PC-9 (cell line): Measurements from ENCODE around the gene LAMB1. TPM values are rescaled to one million over a fixed set of nuclear protein-coding genes. Genes with fewer than 3 reads are reported as not detected.

Experiments used
- BruUV-seq: library from RNA; stranded (reverse); fragments of 400-500 nt; replicated peaks from 2 replicates; lab custom pipeline; 2021; lab: Mats Ljungman, UMichigan
- CTCF ChIA-PET: fragments of 300-600 bp; sonication (Branson Sonifier 250); formaldehyde crosslinking; loops from one replicate; lab custom pipeline; 2022; ENCODE audit warnings: antibody characterized with exemption; lab: Charles Lee
- POLR2A ChIA-PET: fragments of 300-600 bp; sonication (Branson Sonifier 250); formaldehyde crosslinking; loops from one replicate; lab custom pipeline; 2022; ENCODE audit warnings: antibody characterized with exemption; ENCODE audit not compliant: unreplicated experiment; lab: Charles Lee
- DNase-seq, 2 experiments: peaks; one replicate each; pipeline versions ENCODE4 v3.0.0 to v3.0.0-alpha.2; 2015 to 2022; ENCODE audit warnings: mixed read lengths in 1 of 2
- H2AFZ ChIP-seq: fragments of 200-600 bp; sonication (generic); 2 replicates; pipeline ENCODE4 v1.8.1; 2017; ENCODE audit warnings: antibody characterized with exemption
- H3F3A ChIP-seq: fragments of 200-600 bp; sonication (generic); 2 replicates; pipeline ENCODE4 v1.8.1; 2017; ENCODE audit warnings: antibody characterized with exemption, mild to moderate bottlenecking, low read depth; ENCODE audit not compliant: insufficient read depth
- H3K27ac ChIP-seq: fragments of 200-600 bp; sonication (generic); 2 replicates; pipeline ENCODE4 v1.6.1; 2016; ENCODE audit warnings: mixed run types
- H3K27me3 ChIP-seq: fragments of 200-600 bp; sonication (generic); 2 replicates; pipeline ENCODE4 v1.6.1; 2016; ENCODE audit warnings: low read depth, mixed run types; ENCODE audit not compliant: insufficient read depth
- H3K36me3 ChIP-seq: fragments of 200-600 bp; sonication (generic); 2 replicates; pipeline ENCODE4 v1.6.1; 2016; ENCODE audit warnings: low read depth, mixed run types
- H3K4me1 ChIP-seq: fragments of 200-600 bp; sonication (generic); replicated peaks from 2 replicates; pipeline ENCODE4 v1.6.1; 2016; ENCODE audit warnings: mixed run types; ENCODE audit not compliant: insufficient read depth
- H3K4me2 ChIP-seq: fragments of 200-600 bp; sonication (generic); 2 replicates; pipeline ENCODE4 v1.6.1; 2017; ENCODE audit warnings: mixed run types
- H3K4me3 ChIP-seq: fragments of 200-600 bp; sonication (generic); 2 replicates; pipeline ENCODE4 v1.6.1; 2016; ENCODE audit warnings: mixed run types
- H3K79me2 ChIP-seq: fragments of 200-600 bp; sonication (generic); 2 replicates; pipeline ENCODE4 v1.6.1; 2017; ENCODE audit warnings: low read depth, mixed run types
- H3K9me2 ChIP-seq: fragments of 200-600 bp; sonication (generic); 2 replicates; pipeline ENCODE4 v1.8.1; 2017; ENCODE audit warnings: mild to moderate bottlenecking; ENCODE audit not compliant: insufficient read depth
- H3K9me3 ChIP-seq: fragments of 200-600 bp; sonication (generic); 2 replicates; pipeline ENCODE4 v1.8.1; 2016; ENCODE audit warnings: low read depth; ENCODE audit not compliant: insufficient read depth
- H4K20me1 ChIP-seq: fragments of 200-600 bp; sonication (generic); 2 replicates; pipeline ENCODE4 v1.8.1; 2017; ENCODE audit not compliant: insufficient read depth
- EZH2 ChIP-seq: fragments of 200-600 bp; sonication (generic); IDR thresholded peaks from 2 replicates; pipeline ENCODE4 v1.8.0; 2017; ENCODE audit warnings: antibody characterized with exemption, low read depth
- intact Hi-C: fragments of 100-400 bp; cut with micrococcal nuclease; formaldehyde crosslinking; loops from one replicate; pipeline ENCODE4 v1.10.0; 2022; ENCODE audit not compliant: unreplicated experiment
- total RNA-seq: library from RNA; stranded (reverse); gene quantifications from 2 replicates; pipeline ENCODE4 v1.2.3, GENCODE V29; 2021
- TF ChIP-seq, protein P1 (sequence below): fragments of 200-600 bp; sonication (generic); conservative IDR thresholded peaks from 2 replicates; pipeline ENCODE4 v1.6.1; 2017; ENCODE audit warnings: mixed run types, antibody characterized with exemption, mild to moderate bottlenecking, moderate library complexity

Gene LAMB1
- total RNA-seq, 1 experiment from 2014 or later, result 236 TPM

DNA sequence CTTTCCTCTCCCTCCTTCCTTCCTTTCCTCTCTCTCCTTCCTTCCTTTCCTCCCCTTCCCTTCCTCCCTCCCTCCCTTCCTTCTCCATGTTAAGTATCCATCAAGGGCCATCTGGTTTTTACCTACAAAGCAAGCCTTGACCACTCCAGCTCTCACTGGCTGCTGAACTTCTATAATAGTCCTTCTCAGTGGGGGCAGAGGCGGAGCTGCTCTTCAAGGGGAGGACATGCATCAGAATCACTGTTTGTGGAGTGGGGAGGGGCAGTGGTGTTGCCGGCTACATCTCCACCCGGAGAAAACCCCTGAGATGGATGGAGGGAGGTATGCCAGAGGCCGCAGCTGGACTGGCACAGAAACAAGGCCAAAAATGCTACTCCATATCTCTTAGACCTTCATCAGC, 25.9 kb downstream of the LAMB1 start:
- no peaks in the 10 kb centered on the region for H3K9me2 ChIP-seq
- H3K4me3 ChIP-seq, result no peak overlapping the region
- intact Hi-C loops, result loop anchor here (1.0 to 5.0 kb wide), 2 partner anchors 32 to 50 kb away; no protein-coding TSS in a partner anchor
- TF ChIP-seq, protein P1, sequence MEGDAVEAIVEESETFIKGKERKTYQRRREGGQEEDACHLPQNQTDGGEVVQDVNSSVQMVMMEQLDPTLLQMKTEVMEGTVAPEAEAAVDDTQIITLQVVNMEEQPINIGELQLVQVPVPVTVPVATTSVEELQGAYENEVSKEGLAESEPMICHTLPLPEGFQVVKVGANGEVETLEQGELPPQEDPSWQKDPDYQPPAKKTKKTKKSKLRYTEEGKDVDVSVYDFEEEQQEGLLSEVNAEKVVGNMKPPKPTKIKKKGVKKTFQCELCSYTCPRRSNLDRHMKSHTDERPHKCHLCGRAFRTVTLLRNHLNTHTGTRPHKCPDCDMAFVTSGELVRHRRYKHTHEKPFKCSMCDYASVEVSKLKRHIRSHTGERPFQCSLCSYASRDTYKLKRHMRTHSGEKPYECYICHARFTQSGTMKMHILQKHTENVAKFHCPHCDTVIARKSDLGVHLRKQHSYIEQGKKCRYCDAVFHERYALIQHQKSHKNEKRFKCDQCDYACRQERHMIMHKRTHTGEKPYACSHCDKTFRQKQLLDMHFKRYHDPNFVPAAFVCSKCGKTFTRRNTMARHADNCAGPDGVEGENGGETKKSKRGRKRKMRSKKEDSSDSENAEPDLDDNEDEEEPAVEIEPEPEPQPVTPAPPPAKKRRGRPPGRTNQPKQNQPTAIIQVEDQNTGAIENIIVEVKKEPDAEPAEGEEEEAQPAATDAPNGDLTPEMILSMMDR, result no peak
- no peak for TF ChIP-seq EZH2
- no peaks in the 10 kb centered on the region for H3K4me1 ChIP-seq
- ChIA-PET POLR2A (no interaction called here), CTCF (no interaction called here)
- H3K27me3 ChIP-seq, result no peaks in the 10 kb centered on the region
- H3K27ac ChIP-seq, result no peak overlapping the region
- no peak overlapping the region for H3K4me2 ChIP-seq
- H3K9me3 ChIP-seq, result no peaks in the 10 kb centered on the region
- H4K20me1 ChIP-seq, result no peaks in the 10 kb centered on the region
- H3F3A ChIP-seq, result no peaks in the 10 kb centered on the region
- BruUV-seq, result no TSS peak
- H3K36me3 ChIP-seq, result peaks cover 46% of the 10 kb centered on the region
- no peak overlapping the region for H2AFZ ChIP-seq
- H3K79me2 ChIP-seq, result no peaks in the 10 kb centered on the region
- no peak for DNase-seq

DNA sequence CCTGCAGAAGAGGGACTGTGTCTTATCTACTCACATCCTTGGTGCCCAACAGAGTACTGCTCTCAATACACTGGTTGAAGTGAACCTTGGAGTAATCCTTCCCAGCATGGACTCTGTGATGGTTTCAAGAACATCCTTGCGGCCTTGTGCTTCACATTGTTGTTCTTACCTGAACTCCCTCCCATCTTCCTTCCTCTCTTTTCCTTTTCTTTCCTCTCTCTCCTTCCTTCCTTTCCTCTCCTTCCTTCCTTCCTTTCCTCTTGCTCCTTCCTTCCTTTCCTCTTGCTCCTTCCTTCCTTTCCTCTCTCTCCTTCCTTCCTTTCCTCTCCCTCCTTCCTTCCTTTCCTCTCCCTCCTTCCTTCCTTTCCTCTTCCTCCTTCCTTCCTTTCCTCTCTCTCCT, 26.3 kb downstream of the LAMB1 start:
- no peak overlapping the region for H3K27ac ChIP-seq
- ChIA-PET POLR2A (no interaction called here), CTCF (no interaction called here)
- H3K4me1 ChIP-seq, result no peaks in the 10 kb centered on the region
- intact Hi-C loops, result loop anchor here (1.0 to 5.0 kb wide), 2 partner anchors 31 to 49 kb away; no protein-coding TSS in a partner anchor
- H2AFZ ChIP-seq, result no peak overlapping the region
- H3K27me3 ChIP-seq, result no peaks in the 10 kb centered on the region
- H3K79me2 ChIP-seq, result no peaks in the 10 kb centered on the region
- no peaks in the 10 kb centered on the region for H4K20me1 ChIP-seq
- peaks cover 51% of the 10 kb centered on the region for H3K36me3 ChIP-seq
- H3K9me3 ChIP-seq, result no peaks in the 10 kb centered on the region
- TF ChIP-seq, protein P1, result no peak
- TF ChIP-seq EZH2, result no peak
- H3K4me2 ChIP-seq, result no peak overlapping the region
- BruUV-seq, result no TSS peak
- no peak for DNase-seq
- no peak overlapping the region for H3K4me3 ChIP-seq
- H3F3A ChIP-seq, result no peaks in the 10 kb centered on the region
- H3K9me2 ChIP-seq, result no peaks in the 10 kb centered on the region

DNA sequence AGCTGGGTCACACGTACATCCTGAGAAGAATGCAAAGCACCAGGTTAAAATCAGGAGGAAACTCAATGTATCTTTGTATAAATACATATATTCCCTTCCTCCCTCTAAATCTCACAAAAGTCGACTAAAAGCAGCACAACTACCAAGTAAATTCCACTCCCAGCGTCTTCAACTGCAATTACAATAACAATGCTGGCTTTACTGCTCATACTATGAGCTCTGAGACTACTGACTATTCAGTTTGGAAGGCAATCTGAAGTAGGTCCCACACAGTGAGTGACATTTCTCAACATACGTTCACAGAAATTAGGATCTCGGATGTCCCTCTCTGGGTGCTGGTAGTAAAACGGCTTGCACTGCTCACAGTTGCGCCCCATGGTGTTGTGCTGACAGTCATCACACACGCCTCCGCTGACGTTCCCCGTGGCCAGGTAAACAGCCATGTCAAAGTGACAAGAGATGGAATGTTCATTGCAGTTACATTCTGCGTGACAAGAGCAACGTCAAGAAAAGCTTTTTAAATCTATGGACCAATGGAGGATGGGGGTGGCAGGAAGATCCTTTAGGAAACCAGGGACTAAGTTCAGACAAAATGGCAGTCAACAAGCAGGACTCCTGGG, 27.5 kb downstream of the LAMB1 start:
- Histone ChIP-seq H3K79me2 (no peaks in the 10 kb centered on the region), H3K27me3 (no peaks in the 10 kb centered on the region), H4K20me1 (no peaks in the 10 kb centered on the region), H3K9me2 (no peaks in the 10 kb centered on the region), H3K9me3 (no peaks in the 10 kb centered on the region), H2AFZ (no peak overlapping the region), H3K4me2 (no peak overlapping the region), H3K36me3 (peaks cover 59% of the 10 kb centered on the region), H3K4me1 (no peaks in the 10 kb centered on the region), H3F3A (no peaks in the 10 kb centered on the region), H3K27ac (no peak overlapping the region), H3K4me3 (no peak overlapping the region)
- ChIA-PET CTCF (no interaction called here), POLR2A (interaction anchor here (0.6 kb wide), 2 partner anchors 27 to 232 kb away, joined by 4 read pairs; no protein-coding TSS in a partner anchor)
- no TSS peak for BruUV-seq
- intact Hi-C loops, result loop anchor here (5.0 kb wide), 1 partner anchor 48 kb away; no protein-coding TSS in a partner anchor
- no peak for TF ChIP-seq EZH2
- DNase-seq, result no peak
